NCI-H1092 treated with DMSO at 0.1 percent for 48 hours (cell line): ENCODE results near the gene SPRY4.
"Not testable (repeated sequence)": the region's sequence is repeated elsewhere in the genome, so short reads cannot be mapped to it uniquely, and the experiment has no call there.

Experiments
- DNase-seq: peaks from one replicate; lab custom pipeline; 2025; lab: John Stamatoyannopoulos, UW

Gene SPRY4

GRCh38 chr5:142324871-142325724 is at the start of gene SPRY4:
SPRY4 (minus strand) TSS chr5:142325021; CDS start chr5:142315108, 9,913 bp downstream.
- DNase-seq = peak; percentile 93

- no peak for DNase-seq
These were observed 43.7 kb upstream of the SPRY4 start for GRCh38 chr5:142368529-142368928.

GRCh38 chr5:142366007-142366406 is 41.2 kb upstream of the SPRY4 start:
- no peak for DNase-seq

- peak; percentile 80 for DNase-seq
These were observed 39.7 kb upstream of the SPRY4 start for GRCh38 chr5:142364251-142365145.

GRCh38 chr5:142363619-142363963 is 38.8 kb upstream of the SPRY4 start:
- no peak for DNase-seq

GRCh38 chr5:142362193-142362592 is 37.4 kb upstream of the SPRY4 start:
- DNase-seq = not testable (repeated sequence)

- DNase-seq = peak; percentile 57
These were observed 35.8 kb upstream of the SPRY4 start for GRCh38 chr5:142360607-142361120.

GRCh38 chr5:142360051-142360498 is 35.3 kb upstream of the SPRY4 start:
- no peak for DNase-seq

- DNase-seq = no peak
These were observed 33.8 kb upstream of the SPRY4 start for GRCh38 chr5:142358648-142359047.

GRCh38 chr5:142358121-142358520 is 33.3 kb upstream of the SPRY4 start:
- DNase-seq = no peak

- DNase-seq = no peak
These were observed 32.8 kb upstream of the SPRY4 start for GRCh38 chr5:142357469-142358090.

- DNase-seq = peak; percentile 68
These were observed 32.1 kb upstream of the SPRY4 start for GRCh38 chr5:142356716-142357468.

GRCh38 chr5:142356349-142356715 is 31.5 kb upstream of the SPRY4 start:
- DNase-seq = no peak

GRCh38 chr5:142353071-142353472 is 28.3 kb upstream of the SPRY4 start:
- no peak for DNase-seq

GRCh38 chr5:142350021-142350420 is 25.2 kb upstream of the SPRY4 start:
- DNase-seq = no peak

- no peak for DNase-seq
These were observed 21.9 kb upstream of the SPRY4 start for GRCh38 chr5:142346706-142347105.

- not testable (repeated sequence) for DNase-seq
These were observed 20.1 kb upstream of the SPRY4 start for GRCh38 chr5:142344915-142345314.

GRCh38 chr5:142343531-142343930 is 18.7 kb upstream of the SPRY4 start:
- no peak for DNase-seq

- DNase-seq = no peak
These were observed 17.5 kb upstream of the SPRY4 start for GRCh38 chr5:142342128-142342981.

GRCh38 chr5:142339781-142340180 is 15.0 kb upstream of the SPRY4 start:
- DNase-seq = no peak

GRCh38 chr5:142334538-142334937 is 9.7 kb upstream of the SPRY4 start:
- DNase-seq = no peak
